Panc1 (cell line): ENCODE measurements around the gene SYCP2.

Experiments used
- POLR2AphosphoS5 ChIP-seq: IDR thresholded peaks from 2 replicates; pipeline ENCODE4 v1.6.1; 2012; ENCODE audit warnings: mild to moderate bottlenecking, low read depth, low read length, moderate library complexity
- TCF7L2 ChIP-seq: IDR thresholded peaks from 2 replicates; pipeline ENCODE4 v1.6.1; 2011; ENCODE audit warnings: mild to moderate bottlenecking, low read depth, low read length, inconsistent platforms
- TF ChIP-seq, protein P1 (sequence below): fragments of 450-650 bp; IDR thresholded peaks from 2 replicates; pipeline ENCODE4 v1.5.1; 2017; ENCODE audit warnings: mild to moderate bottlenecking

DNA sequence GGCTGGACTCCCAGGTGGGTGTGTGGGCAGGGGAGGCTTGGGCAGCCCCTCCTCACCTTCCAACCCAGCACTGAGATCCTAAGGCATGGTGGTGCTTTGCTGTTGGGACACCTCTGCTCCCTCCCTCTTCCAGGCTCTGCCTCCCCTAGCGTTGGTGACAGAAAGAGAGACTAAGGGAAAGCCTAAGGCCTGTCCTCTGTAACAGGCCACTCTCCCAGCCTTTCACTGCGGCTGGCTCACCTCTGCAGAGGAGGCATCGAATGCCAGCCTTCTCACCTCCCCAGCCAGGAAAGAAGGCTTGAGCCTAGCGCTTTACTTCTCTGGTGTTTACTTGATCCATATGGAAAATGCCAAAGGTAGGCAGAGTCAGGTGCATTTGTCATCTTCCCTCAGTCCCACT, 21.3 kb upstream of the SYCP2 start:
- no peak for TF ChIP-seq POLR2AphosphoS5
- TF ChIP-seq, protein P1, sequence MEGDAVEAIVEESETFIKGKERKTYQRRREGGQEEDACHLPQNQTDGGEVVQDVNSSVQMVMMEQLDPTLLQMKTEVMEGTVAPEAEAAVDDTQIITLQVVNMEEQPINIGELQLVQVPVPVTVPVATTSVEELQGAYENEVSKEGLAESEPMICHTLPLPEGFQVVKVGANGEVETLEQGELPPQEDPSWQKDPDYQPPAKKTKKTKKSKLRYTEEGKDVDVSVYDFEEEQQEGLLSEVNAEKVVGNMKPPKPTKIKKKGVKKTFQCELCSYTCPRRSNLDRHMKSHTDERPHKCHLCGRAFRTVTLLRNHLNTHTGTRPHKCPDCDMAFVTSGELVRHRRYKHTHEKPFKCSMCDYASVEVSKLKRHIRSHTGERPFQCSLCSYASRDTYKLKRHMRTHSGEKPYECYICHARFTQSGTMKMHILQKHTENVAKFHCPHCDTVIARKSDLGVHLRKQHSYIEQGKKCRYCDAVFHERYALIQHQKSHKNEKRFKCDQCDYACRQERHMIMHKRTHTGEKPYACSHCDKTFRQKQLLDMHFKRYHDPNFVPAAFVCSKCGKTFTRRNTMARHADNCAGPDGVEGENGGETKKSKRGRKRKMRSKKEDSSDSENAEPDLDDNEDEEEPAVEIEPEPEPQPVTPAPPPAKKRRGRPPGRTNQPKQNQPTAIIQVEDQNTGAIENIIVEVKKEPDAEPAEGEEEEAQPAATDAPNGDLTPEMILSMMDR: no peak
- TF ChIP-seq TCF7L2: no peak
